Spleen (tissue), 11 donors: ENCODE measurements around the gene ZNF611. TPM values are rescaled to one million over a fixed set of nuclear protein-coding genes. Genes with fewer than 3 reads are reported as not detected.
"Not testable (repeated sequence)": the region's sequence is repeated elsewhere in the genome, so short reads cannot be mapped to it uniquely, and the experiment has no call there.

ENCODE experiments used
- DNase-seq: peaks from one replicate; pipeline ENCODE4 v3.0.0-alpha.2; 2020
- H3K27ac ChIP-seq, 8 donors: fragments of 200-600 bp; sonication (generic) in 7 of 8; 1 replicate in 4 of 8; 2 replicates in 4 of 8; pipeline versions ENCODE4 v1.5.0 to v1.8.0; 2016 to 2021; ENCODE audit warnings: inconsistent platforms in 4 of 8, mild to moderate bottlenecking in 4 of 8, moderate library complexity in 1 of 8
- H3K27me3 ChIP-seq, 7 donors: fragments of 200-600 bp; sonication (generic) in 6 of 7; replicated peaks in 1 of 7; 1 replicate in 4 of 7; 2 replicates in 3 of 7; pipeline versions ENCODE4 v1.5.0 to v1.8.0; 2016 to 2021; ENCODE audit warnings: inconsistent platforms in 3 of 7, mild to moderate bottlenecking in 1 of 7
- H3K36me3 ChIP-seq, 6 donors: fragments of 200-600 bp; sonication (generic) in 5 of 6; 1 replicate in 4 of 6; 2 replicates in 2 of 6; pipeline versions ENCODE4 v1.5.0 to v1.8.0; 2016 to 2021; ENCODE audit warnings: inconsistent platforms in 2 of 6
- H3K4me1 ChIP-seq, 6 donors: fragments of 200-600 bp; sonication (generic) in 5 of 6; 1 replicate in 3 of 6; 2 replicates in 3 of 6; pipeline versions ENCODE4 v1.5.0 to v1.8.0; 2016 to 2021; ENCODE audit warnings: inconsistent platforms in 3 of 6
- H3K4me3 ChIP-seq, 8 donors: fragments of 200-600 bp; sonication (generic) in 7 of 8; 1 replicate in 4 of 8; 2 replicates in 4 of 8; pipeline versions ENCODE4 v1.5.0 to v1.8.0; 2016 to 2021; ENCODE audit warnings: inconsistent platforms in 4 of 8, mild to moderate bottlenecking in 4 of 8, moderate library complexity in 2 of 8
- H3K9me3 ChIP-seq, 8 donors: fragments of 200-600 bp; sonication (generic) in 7 of 8; 1 replicate in 4 of 8; 2 replicates in 4 of 8; pipeline versions ENCODE4 v1.5.0 to v1.8.0; 2016 to 2021; ENCODE audit warnings: inconsistent platforms in 4 of 8
- CTCF ChIP-seq, 11 experiments: fragments of 200-600 bp in 7 of 11; fragments of 450-650 bp in 4 of 11; sonication (generic) in 4 of 11; IDR thresholded peaks in 8 of 11; conservative IDR thresholded peaks in 3 of 11; 1 replicate in 7 of 11; 2 replicates in 4 of 11; pipeline versions ENCODE4 v1.4.0 to v1.8.0; 2016 to 2021; ENCODE audit warnings: antibody characterized with exemption in 11 of 11, inconsistent platforms in 4 of 11, mild to moderate bottlenecking in 1 of 11
- POLR2A ChIP-seq, 3 donors: fragments of 450-650 bp; IDR thresholded peaks; one replicate each; pipeline ENCODE4 v1.5.1; 2017; ENCODE audit warnings: antibody characterized with exemption in 3 of 3, mild to moderate bottlenecking in 1 of 3
- POLR2AphosphoS5 ChIP-seq, 3 donors: sonication (generic); formaldehyde crosslinking; IDR thresholded peaks; one replicate each; pipeline ENCODE4 v1.5.1; 2017; ENCODE audit warnings: antibody characterized with exemption in 3 of 3
- WGBS, 5 donors: extraction: QIAGEN DNeasy Blood & Tissue Kit in 3 of 5; methylation state at CpG; one replicate each; pipeline versions ENCODE4 v1.1.5 to v1.1.7; 2013 to 2018; 5-methylcytosine and 5-hydroxymethylcytosine counted together
- intact Hi-C: fragments of 100-400 bp; cut with DNase I; formaldehyde crosslinking; loops from one replicate; pipeline ENCODE4 v1.15.0; 2023; ENCODE audit warnings: low total_unique reads
- polyA plus RNA-seq, 3 donors: library from polyadenylated mRNA; stranded (reverse); fragments of 200-250 nt; gene quantifications; one replicate each; pipeline ENCODE4 v1.2.1, GENCODE V29; 2013
- total RNA-seq, 7 donors: library from RNA; depleted of rRNA in 3 of 7; stranded (reverse); fragments of >200 nt in 3 of 7; fragmentation: NEBNext Ultra II Directional in 4 of 7; extraction: Animal tissue kit (Norgen Biotek cat#: 25700) in 4 of 7; gene quantifications; one replicate each; pipeline versions ENCODE4 v1.1.0 to v1.2.1, GENCODE V29; 2016 to 2021
- donor health status: healthy with polysubstance abuse.
- donor health status: DM: no; HTN: no; CAD: no; lungs with moderate emphysema.
- donor health status: DM: no; HTN: no; CAD: no.
- donor health status: Bipolar disorder and iron deficiency.
- donor health status: healthy.
- donor health status: DM: no; HTN: no; CAD: no.
- donor health status: DM: yes; HTN: yes; CAD: no.

ZNF611 gene
- total and polyA plus RNA-seq, 10 donors: 2.6 to 32.5 (median 24.0) TPM

GRCh38 chr19:52741951-52742485 is 7.2 kb upstream of the ZNF611 start:
- Histone ChIP-seq H3K36me3 (no peaks in the 10 kb centered on the region), H3K4me1 (no peaks in the 10 kb centered on the region), H3K27ac (no peak overlapping the region), H3K4me3 (no peak overlapping the region), H3K27me3 (no peaks in the 10 kb centered on the region), H3K9me3 (no peaks in the 10 kb centered on the region)
- intact Hi-C loops: loop anchor here (10.0 kb wide), 1 partner anchor 497 kb away; no protein-coding TSS in a partner anchor
- TF ChIP-seq CTCF (IDR thresholded peaks at IDR 0.05 in 8 of 11, conservative IDR thresholded peaks at IDR 0.05 in 3 of 11) (no peak), POLR2A (IDR thresholded peaks at IDR 0.05) (no peak), POLR2AphosphoS5 (IDR thresholded peaks at IDR 0.05) (no peak)
- 78 to 87% (median 83%) methylated on average over 6 of the region's 6 CpGs for WGBS, 5 donors
- DNase-seq: no peak

- intact Hi-C loops: loop anchor here (10.0 kb wide), 1 partner anchor 497 kb away; no protein-coding TSS in a partner anchor
- not testable (repeated sequence) for DNase-seq
Measured at GRCh38 chr19:52741371-52741770, 6.5 kb upstream of the ZNF611 start.

GRCh38 chr19:52739576-52739975 is 4.7 kb upstream of the ZNF611 start:
- Histone ChIP-seq H3K4me3 (no peak overlapping the region), H3K4me1 (peaks cover 0 to 14% (median 8%) of the 10 kb centered on the region in 6 donors), H3K9me3 (no peaks in the 10 kb centered on the region), H3K27ac (no peak overlapping the region), H3K27me3 (no peaks in the 10 kb centered on the region), H3K36me3 (no peaks in the 10 kb centered on the region)
- DNase-seq: no peak
- TF ChIP-seq POLR2AphosphoS5 (IDR thresholded peaks at IDR 0.05) (no peak), POLR2A (IDR thresholded peaks at IDR 0.05) (no peak), CTCF (IDR thresholded peaks at IDR 0.05 in 8 of 11, conservative IDR thresholded peaks at IDR 0.05 in 3 of 11) (no peak)
- WGBS, 5 donors: 88 to 92% (median 91%) methylated on average over 14 of the region's 14 CpGs
- intact Hi-C loops: no loop called here

More at GRCh38 chr19:52741371-52741770, 6.5 kb upstream of the ZNF611 start:
- not testable (repeated sequence) for H3K4me1 ChIP-seq, H3K36me3 ChIP-seq, H3K27ac ChIP-seq, H3K9me3 ChIP-seq, H3K4me3 ChIP-seq, H3K27me3 ChIP-seq
- WGBS, 5 donors: 66 to 91% (median 84%) methylated on average over 7 of the region's 7 CpGs

- Histone ChIP-seq H3K4me3 (peak overlapping the region in 1 of 8 donors; percentile 91), H3K27me3 (no peaks in the 10 kb centered on the region), H3K9me3 (no peaks in the 10 kb centered on the region), H3K27ac (peak overlapping the region; percentile 85 to 93 (median 90)), H3K4me1 (peaks cover 7 to 32% (median 22%) of the 10 kb centered on the region in 6 donors), H3K36me3 (peaks cover 0 to 12% (median 2%) of the 10 kb centered on the region in 6 donors)
- intact Hi-C loops: no loop called here
- peak; percentile 80 for DNase-seq
- 61 to 84% (median 67%) methylated on average over 18 of the region's 18 CpGs for WGBS, 5 donors
- TF ChIP-seq POLR2A (IDR thresholded peaks at IDR 0.05): no peak
- TF ChIP-seq POLR2AphosphoS5 (IDR thresholded peaks at IDR 0.05): peak; percentile 31 to 67 (median 47)
- no peak for TF ChIP-seq CTCF (IDR thresholded peaks at IDR 0.05 in 8 of 11, conservative IDR thresholded peaks at IDR 0.05 in 3 of 11)
Measured at GRCh38 chr19:52735734-52736133, 890 bp upstream of the ZNF611 start.
